KOPT-K1 (cell line): ENCODE data around the gene CLPX.
"Not testable (repeated sequence)": the region's sequence is repeated elsewhere in the genome, so short reads cannot be mapped to it uniquely, and the experiment has no call there.

Experiments used
- H3K27ac ChIP-seq: fragments of 200-600 bp; sonication (generic); 2 replicates; pipeline ENCODE4 v1.5.1; 2016; ENCODE audit warnings: antibody characterized with exemption, mild to moderate bottlenecking, low read depth, low read length; ENCODE audit not compliant: poor library complexity, severe bottlenecking
- H3K36me3 ChIP-seq: fragments of 200-600 bp; sonication (generic); 2 replicates; pipeline ENCODE4 v1.5.1; 2017; ENCODE audit warnings: antibody characterized with exemption, mild to moderate bottlenecking, low read length, moderate library complexity; ENCODE audit not compliant: insufficient read depth
- H3K9me3 ChIP-seq: fragments of 200-600 bp; sonication (generic); 2 replicates; pipeline ENCODE4 v1.5.1; 2017; ENCODE audit warnings: antibody characterized with exemption, low read length, mild to moderate bottlenecking; ENCODE audit not compliant: insufficient read depth, poor library complexity, severe bottlenecking

The CLPX gene

DNA sequence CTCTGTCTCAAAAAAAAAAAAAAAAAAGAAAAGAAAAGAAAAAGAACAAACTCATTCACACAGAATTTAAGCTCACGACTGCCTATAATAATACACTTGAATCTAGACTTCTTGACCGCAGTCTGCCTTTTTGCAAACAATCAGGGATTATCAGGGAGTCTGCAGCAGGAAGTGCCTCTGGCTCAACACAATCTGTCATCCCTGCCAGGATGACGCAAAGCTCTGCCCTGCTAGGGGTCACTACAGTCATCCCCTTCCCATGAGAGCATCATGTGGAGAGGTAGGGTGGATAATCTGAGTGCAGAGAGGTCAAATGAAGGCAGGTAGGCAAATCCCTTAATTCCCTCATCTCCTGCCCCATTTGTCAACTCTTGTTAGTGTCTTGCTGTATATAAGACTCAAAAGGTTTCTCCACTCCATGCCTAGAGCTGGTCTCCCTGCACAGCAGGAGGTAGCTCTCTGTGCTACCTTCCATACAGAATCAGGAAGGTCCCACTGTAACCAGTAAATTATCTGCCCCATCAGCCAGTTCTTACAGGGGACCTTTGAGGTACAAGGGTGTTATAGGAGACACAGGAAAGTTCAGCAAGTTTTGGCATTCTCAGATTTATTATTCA lies 74.4 kb downstream of the CLPX start:
- Histone ChIP-seq H3K27ac (no peak overlapping the region), H3K9me3 (no peaks in the 10 kb centered on the region), H3K36me3 (peaks cover 66% of the 10 kb centered on the region)

DNA sequence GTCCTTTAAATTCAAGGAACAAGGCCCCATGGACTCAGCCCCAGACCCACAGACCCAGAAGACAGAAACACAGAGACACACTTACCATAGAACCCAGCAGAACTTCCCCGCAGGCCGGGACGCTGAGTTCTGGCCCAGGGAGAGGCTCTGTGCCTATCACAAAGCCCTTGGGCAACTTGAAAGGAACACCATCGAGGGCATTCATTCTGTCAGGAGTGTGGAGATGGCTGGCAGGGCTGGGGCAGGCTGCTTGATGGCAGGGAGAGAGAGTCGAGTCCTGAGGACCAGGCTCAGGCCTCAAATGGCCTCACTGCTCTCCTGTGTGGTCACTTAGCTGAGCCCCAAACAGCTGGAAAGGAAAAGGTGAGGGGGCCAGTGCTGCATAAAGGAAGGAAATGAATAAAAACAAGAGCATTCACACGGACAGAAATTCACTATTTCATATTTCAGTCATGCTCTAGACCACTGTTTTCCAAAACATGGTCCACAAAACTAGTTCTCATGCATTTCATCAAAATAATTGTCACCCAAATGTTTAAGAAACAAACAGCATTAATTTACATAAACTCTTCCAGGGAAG lies 79.0 kb downstream of the CLPX start:
- H3K9me3 ChIP-seq: no peaks in the 10 kb centered on the region
- H3K36me3 ChIP-seq: peaks cover 55% of the 10 kb centered on the region
- no peak overlapping the region for H3K27ac ChIP-seq

DNA sequence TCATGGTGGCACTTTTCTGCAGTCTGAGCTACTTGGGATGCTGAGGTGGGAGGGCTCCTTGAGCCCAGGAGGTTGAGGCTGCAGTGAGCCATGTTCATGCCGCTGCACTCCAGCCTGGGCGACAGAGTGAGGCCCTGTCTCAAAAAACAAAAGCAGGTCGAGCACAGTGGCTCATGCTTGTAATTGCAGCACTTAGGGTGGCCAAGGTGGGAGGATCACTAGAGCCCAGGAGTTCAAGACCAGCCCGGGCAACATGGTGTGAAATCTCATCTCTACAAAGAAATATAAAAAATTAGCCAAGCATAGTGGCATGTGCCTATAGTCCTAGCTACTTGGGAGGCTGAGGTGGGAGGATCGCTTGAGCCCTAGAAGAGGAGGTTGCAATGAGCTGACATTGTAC lies 80.1 kb downstream of the CLPX start:
- Histone ChIP-seq H3K36me3 (peaks cover 60% of the 10 kb centered on the region), H3K27ac (no peak overlapping the region), H3K9me3 (no peaks in the 10 kb centered on the region)

DNA sequence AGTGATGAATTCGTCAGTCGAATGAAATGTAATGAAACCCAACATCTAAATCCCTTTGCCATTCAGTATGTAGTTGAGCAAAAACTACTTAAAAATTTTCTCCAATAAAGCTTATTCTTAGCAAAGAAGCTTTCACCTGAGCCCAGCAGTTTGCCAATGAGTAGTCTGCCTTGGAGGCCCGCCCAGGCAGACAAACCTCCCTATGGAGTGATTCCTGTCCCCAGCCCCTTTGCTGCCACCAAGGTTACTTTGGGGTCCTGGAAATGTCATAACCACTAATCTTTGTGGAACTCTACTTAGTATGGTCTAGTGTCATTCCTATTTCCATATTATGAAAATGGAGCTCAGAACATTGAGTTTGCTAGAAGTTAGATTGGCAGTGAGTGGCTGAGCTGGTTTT lies 82.2 kb downstream of the CLPX start:
- no peak overlapping the region for H3K27ac ChIP-seq
- H3K9me3 ChIP-seq: no peaks in the 10 kb centered on the region
- H3K36me3 ChIP-seq: peaks cover 76% of the 10 kb centered on the region

DNA sequence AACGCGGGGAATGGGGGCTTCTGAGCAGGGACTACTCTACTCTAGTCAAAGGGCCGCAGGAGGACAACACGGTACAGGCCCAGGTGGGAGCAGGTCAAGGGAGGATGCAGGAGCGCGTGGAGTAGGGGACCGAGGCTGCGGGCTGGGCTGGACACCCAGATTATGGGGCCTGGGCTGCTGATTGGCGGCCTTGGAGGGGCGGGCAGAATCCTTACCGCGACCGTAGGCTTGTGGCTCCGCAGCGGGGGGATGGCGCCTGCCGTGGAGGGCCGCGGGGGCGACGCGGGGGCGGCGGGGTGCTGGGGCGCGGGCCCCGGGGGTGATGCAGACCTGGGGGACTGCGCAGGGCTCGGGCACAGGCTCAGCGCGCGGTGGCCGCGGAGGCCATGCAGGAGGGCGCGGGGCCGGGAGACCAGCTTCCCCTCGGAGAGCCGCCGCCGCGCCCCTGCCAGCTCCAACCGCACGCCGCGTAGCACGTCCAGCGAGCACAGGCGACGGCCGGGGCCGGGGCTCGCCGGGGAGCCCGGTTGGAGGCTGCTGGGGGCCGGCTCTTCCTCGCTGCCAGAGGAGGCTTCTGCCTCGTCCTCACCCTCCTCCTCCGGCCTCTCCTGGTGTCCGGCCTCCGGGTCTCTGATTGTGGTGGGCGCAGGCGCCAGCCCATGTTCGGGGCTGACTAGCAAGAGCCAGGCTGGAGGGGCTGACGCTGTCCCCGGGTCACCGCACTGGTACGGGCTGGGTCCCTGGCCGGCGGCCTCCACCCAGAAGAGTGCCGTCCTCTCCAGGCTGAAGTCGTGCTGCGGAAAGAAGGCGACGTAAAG lies 83.0 kb downstream of the CLPX start:
- no peak overlapping the region for H3K27ac ChIP-seq
- H3K36me3 ChIP-seq: peaks cover 76% of the 10 kb centered on the region
- H3K9me3 ChIP-seq: no peaks in the 10 kb centered on the region

DNA sequence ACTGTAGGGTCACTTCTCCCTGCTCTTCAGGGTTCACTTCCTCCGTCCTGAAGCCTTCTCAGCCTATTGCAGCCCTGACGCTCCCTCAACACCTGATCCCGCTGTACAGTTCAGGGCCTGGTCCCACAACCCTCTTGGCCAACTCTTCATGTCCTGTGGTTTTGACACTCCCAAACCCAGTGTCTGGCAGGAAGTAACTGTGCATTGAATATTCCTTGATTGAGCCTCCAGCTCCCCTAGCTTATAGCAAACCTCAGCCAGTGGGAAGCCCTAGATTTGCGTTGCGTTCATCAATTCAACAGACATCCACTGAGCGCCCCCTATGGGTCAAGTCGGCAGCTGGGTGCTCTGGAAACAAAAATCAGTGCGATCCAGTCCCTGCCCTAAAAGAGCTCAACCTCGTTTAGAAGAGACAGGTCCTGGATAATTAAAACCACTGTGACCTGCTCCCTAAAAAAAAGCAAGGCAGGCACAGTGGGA lies 83.7 kb downstream of the CLPX start:
- Histone ChIP-seq H3K36me3 (peaks cover 75% of the 10 kb centered on the region), H3K9me3 (no peaks in the 10 kb centered on the region), H3K27ac (no peak overlapping the region)

DNA sequence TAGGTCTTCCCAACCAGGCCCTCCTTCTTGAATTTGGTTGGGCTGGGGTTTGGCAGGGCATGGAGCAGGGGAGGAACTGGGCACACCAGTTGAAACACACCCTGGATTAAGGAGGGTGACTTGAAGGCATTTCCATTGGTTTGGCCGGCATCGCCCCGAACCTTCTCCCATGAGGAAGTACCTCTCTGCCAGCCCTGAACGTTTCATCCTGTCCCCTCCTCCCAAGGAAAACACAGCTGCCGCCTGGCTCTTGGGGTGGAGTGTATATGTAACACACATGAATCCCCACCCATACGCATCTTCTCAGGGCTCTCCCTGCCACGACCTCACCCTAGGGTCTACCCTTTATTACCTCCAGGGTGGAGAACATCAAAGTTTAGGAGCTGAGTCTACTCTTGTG lies 84.7 kb downstream of the CLPX start:
- H3K36me3 ChIP-seq: peaks cover 66% of the 10 kb centered on the region
- H3K9me3 ChIP-seq: no peaks in the 10 kb centered on the region
- no peak overlapping the region for H3K27ac ChIP-seq

DNA sequence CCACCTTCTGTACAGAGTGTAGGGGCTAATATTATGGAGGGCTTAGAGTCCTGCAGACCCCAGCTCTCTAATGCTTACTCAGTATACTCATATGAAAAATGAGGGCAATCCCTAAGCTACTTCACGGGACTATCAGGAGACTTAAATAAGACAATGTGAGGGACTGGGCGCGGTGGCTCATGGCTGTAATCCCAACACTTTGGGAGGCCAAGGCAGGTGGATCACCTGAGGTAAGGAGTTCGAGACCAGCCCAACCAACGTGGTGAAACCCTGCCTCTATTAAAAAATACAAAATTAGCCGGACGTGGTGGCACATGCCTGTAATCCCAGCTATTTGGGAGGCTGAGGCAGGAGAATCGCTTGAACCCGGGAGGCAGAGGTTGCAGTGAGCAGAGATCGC lies 85.3 kb downstream of the CLPX start:
- H3K36me3 ChIP-seq: peaks cover 60% of the 10 kb centered on the region
- not testable (repeated sequence) for H3K9me3 ChIP-seq, H3K27ac ChIP-seq

DNA sequence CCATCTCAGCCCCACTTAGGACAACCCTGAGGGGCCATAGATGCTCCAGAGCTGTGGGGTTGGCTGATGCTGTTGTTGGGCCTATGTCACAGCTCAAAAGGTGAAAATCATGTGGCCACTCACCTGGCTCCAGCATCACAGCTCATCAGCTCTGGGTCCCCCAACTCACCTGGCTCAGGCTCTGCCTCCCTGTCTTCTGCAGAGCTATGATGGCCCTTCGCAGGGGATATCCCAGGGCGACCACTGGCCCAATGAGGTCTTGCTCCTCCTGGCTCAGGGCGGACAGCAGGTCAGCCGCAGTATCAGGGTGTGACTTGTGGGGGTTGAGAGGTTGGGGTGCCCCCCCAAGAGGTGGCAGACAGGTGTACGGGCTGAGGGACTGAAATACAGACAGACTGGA lies 85.8 kb downstream of the CLPX start:
- Histone ChIP-seq H3K27ac (no peak overlapping the region), H3K9me3 (no peaks in the 10 kb centered on the region), H3K36me3 (peaks cover 60% of the 10 kb centered on the region)
